Measurements from ENCODE around the gene TRAPPC8.

- TF ChIP-seq CTCF (IDR thresholded peaks at IDR 0.05) (no peak), POLR2A (IDR thresholded peaks at IDR 0.05) (no peak), EP300 (IDR thresholded peaks at IDR 0.05) (no peak)
Observed at GRCh38 chr18:31946305-31947046, 3.5 kb upstream of the TRAPPC8 start.

Measured in tibial nerve (tissue), 4 donors.